GM23338 (cell line): ENCODE results near the gene MED12L.

Experiments
- JUNB ChIP-seq: IDR thresholded peaks from one replicate; pipeline ENCODE4 v1.6.1; 2016; ENCODE audit warnings: antibody characterized with exemption; ENCODE audit not compliant: unreplicated experiment
- POLR2AphosphoS5 ChIP-seq: IDR thresholded peaks from 2 replicates; pipeline ENCODE4 v1.6.1; 2016; ENCODE audit warnings: antibody characterized with exemption, low read depth
- TF ChIP-seq, protein P1 (sequence below), 2 experiments: fragments of 200-600 bp in 1 of 2; sonication (generic) in 1 of 2; conservative IDR thresholded peaks; 2 replicates each; pipeline versions ENCODE4 v1.5.1 to v1.6.1; 2016 to 2017; ENCODE audit warnings: antibody characterized with exemption in 2 of 2, low read depth in 2 of 2, mild to moderate bottlenecking in 2 of 2, moderate library complexity in 1 of 2
- TF ChIP-seq, protein P2 (sequence below): IDR thresholded peaks from 2 replicates; pipeline ENCODE4 v1.6.1; 2016; ENCODE audit warnings: antibody characterized with exemption

GRCh38 chr3:151322511-151322910, 237.0 kb downstream of the MED12L start:
- TF ChIP-seq, protein P1, sequence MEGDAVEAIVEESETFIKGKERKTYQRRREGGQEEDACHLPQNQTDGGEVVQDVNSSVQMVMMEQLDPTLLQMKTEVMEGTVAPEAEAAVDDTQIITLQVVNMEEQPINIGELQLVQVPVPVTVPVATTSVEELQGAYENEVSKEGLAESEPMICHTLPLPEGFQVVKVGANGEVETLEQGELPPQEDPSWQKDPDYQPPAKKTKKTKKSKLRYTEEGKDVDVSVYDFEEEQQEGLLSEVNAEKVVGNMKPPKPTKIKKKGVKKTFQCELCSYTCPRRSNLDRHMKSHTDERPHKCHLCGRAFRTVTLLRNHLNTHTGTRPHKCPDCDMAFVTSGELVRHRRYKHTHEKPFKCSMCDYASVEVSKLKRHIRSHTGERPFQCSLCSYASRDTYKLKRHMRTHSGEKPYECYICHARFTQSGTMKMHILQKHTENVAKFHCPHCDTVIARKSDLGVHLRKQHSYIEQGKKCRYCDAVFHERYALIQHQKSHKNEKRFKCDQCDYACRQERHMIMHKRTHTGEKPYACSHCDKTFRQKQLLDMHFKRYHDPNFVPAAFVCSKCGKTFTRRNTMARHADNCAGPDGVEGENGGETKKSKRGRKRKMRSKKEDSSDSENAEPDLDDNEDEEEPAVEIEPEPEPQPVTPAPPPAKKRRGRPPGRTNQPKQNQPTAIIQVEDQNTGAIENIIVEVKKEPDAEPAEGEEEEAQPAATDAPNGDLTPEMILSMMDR (conservative IDR thresholded peaks at IDR 0.05; ENCODE audit: low read depth in 2 of 2), result no peak
- TF ChIP-seq JUNB (no peak), POLR2AphosphoS5 (no peak)
- TF ChIP-seq, protein P2, sequence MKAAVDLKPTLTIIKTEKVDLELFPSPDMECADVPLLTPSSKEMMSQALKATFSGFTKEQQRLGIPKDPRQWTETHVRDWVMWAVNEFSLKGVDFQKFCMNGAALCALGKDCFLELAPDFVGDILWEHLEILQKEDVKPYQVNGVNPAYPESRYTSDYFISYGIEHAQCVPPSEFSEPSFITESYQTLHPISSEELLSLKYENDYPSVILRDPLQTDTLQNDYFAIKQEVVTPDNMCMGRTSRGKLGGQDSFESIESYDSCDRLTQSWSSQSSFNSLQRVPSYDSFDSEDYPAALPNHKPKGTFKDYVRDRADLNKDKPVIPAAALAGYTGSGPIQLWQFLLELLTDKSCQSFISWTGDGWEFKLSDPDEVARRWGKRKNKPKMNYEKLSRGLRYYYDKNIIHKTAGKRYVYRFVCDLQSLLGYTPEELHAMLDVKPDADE, result no peak
